Activated CD8-positive, alpha-beta T cell treated with anti-CD3 and anti-CD28 coated beads for 36 hours (primary cell): ENCODE results near the gene PRDM16. TPM values are rescaled to one million over a fixed set of nuclear protein-coding genes. Genes with fewer than 3 reads are reported as not detected.

Experiments used
- ATAC-seq: fragments of 200-7000 bp; cut with Tn5 transposase; one replicate; pipeline ENCODE4 v1.10.0; 2021; ENCODE audit warnings: mild to moderate bottlenecking, moderate library complexity
- CTCF ChIA-PET: fragments of 350-600 bp; sonication (Branson Sonifier 250); formaldehyde crosslinking; loops from one replicate; lab custom pipeline; 2021; ENCODE audit warnings: antibody characterized with exemption; lab: Charles Lee
- POLR2A ChIA-PET: fragments of 350-600 bp; sonication (Branson Sonifier 250); formaldehyde crosslinking; loops from one replicate; lab custom pipeline; 2021; ENCODE audit warnings: antibody characterized with exemption; lab: Charles Lee
- DNase-seq: peaks from one replicate; pipeline ENCODE4 v3.0.0-alpha.2; 2020
- H3K27ac Mint-ChIP-seq: one replicate; pipeline ENCODE4 v1.8.0; 2021; ENCODE audit warnings: mild to moderate bottlenecking, mixed read lengths
- H3K27me3 Mint-ChIP-seq: one replicate; pipeline ENCODE4 v1.8.0; 2021; ENCODE audit warnings: mixed read lengths
- H3K36me3 Mint-ChIP-seq: one replicate; pipeline ENCODE4 v1.8.0; 2021; ENCODE audit warnings: low read depth, mixed read lengths
- H3K4me1 Mint-ChIP-seq: one replicate; pipeline ENCODE4 v1.8.0; 2021; ENCODE audit warnings: low read depth, mixed read lengths
- H3K4me3 Mint-ChIP-seq: one replicate; pipeline ENCODE4 v1.8.0; 2021; ENCODE audit warnings: mild to moderate bottlenecking, moderate library complexity, mixed read lengths
- H3K9me3 Mint-ChIP-seq: one replicate; pipeline ENCODE4 v1.8.0; 2021; ENCODE audit warnings: mixed read lengths
- CTCF ChIP-seq: fragments of 200-600 bp; IDR thresholded peaks from one replicate; pipeline ENCODE4 v1.8.0; 2022; ENCODE audit warnings: antibody characterized with exemption, mild to moderate bottlenecking
- intact Hi-C: fragments of 100-400 bp; cut with micrococcal nuclease; formaldehyde crosslinking; loops from one replicate; pipeline ENCODE4 v1.10.0; 2022
- total RNA-seq, 2 experiments: library from RNA; stranded (reverse); gene quantifications; one replicate each; pipeline ENCODE4 v1.2.3, GENCODE V29; 2021

Gene PRDM16
- total RNA-seq, 2 experiments from 2014 or later, result 0.29 to 0.49 TPM

GRCh38 chr1:3184666-3185065, 115.7 kb downstream of the PRDM16 start:
- no peak for TF ChIP-seq CTCF
- H3K27me3 Mint-ChIP-seq, result peaks cover 16% of the 10 kb centered on the region
- ChIA-PET CTCF (no interaction called here), POLR2A (no interaction called here)
- intact Hi-C loops, result no loop called here
- no peak overlapping the region for H3K27ac Mint-ChIP-seq
- ATAC-seq (no peak), DNase-seq (no peak)
- H3K36me3 Mint-ChIP-seq, result no peaks in the 10 kb centered on the region
- H3K9me3 Mint-ChIP-seq, result no peaks in the 10 kb centered on the region
- no peak overlapping the region for H3K4me3 Mint-ChIP-seq
- H3K4me1 Mint-ChIP-seq, result no peaks in the 10 kb centered on the region

GRCh38 chr1:3185896-3186525, 117.0 kb downstream of the PRDM16 start:
- Mint-ChIP-seq H3K4me1 (no peaks in the 10 kb centered on the region), H3K27me3 (peaks cover 16% of the 10 kb centered on the region), H3K9me3 (no peaks in the 10 kb centered on the region), H3K27ac (no peak overlapping the region), H3K36me3 (no peaks in the 10 kb centered on the region), H3K4me3 (no peak overlapping the region)
- ChIA-PET POLR2A (no interaction called here), CTCF (no interaction called here)
- intact Hi-C loops, result no loop called here
- no peak for ATAC-seq
- no peak for TF ChIP-seq CTCF
- DNase-seq, result no peak

- CTCF ChIA-PET, result no interaction called here
- intact Hi-C loops, result no loop called here
- Mint-ChIP-seq H3K27ac (no peak overlapping the region), H3K36me3 (no peaks in the 10 kb centered on the region), H3K4me1 (no peaks in the 10 kb centered on the region), H3K4me3 (no peak overlapping the region), H3K9me3 (no peaks in the 10 kb centered on the region), H3K27me3 (peaks cover 16% of the 10 kb centered on the region)
- no peak for DNase-seq
- POLR2A ChIA-PET, result no interaction called here
- no peak for ATAC-seq
- TF ChIP-seq CTCF, result no peak
Observed at GRCh38 chr1:3186526-3186921, 117.5 kb downstream of the PRDM16 start.

GRCh38 chr1:3187415-3188149, 118.6 kb downstream of the PRDM16 start:
- no peaks in the 10 kb centered on the region for H3K9me3 Mint-ChIP-seq
- H3K36me3 Mint-ChIP-seq, result no peaks in the 10 kb centered on the region
- H3K27me3 Mint-ChIP-seq, result peaks cover 16% of the 10 kb centered on the region
- H3K27ac Mint-ChIP-seq, result no peak overlapping the region
- intact Hi-C loops, result no loop called here
- ATAC-seq, result no peak
- no peaks in the 10 kb centered on the region for H3K4me1 Mint-ChIP-seq
- ChIA-PET POLR2A (no interaction called here), CTCF (no interaction called here)
- H3K4me3 Mint-ChIP-seq, result no peak overlapping the region
- TF ChIP-seq CTCF, result no peak
- no peak for DNase-seq
